ENCODE measurements around the gene TNP1.

DNA sequence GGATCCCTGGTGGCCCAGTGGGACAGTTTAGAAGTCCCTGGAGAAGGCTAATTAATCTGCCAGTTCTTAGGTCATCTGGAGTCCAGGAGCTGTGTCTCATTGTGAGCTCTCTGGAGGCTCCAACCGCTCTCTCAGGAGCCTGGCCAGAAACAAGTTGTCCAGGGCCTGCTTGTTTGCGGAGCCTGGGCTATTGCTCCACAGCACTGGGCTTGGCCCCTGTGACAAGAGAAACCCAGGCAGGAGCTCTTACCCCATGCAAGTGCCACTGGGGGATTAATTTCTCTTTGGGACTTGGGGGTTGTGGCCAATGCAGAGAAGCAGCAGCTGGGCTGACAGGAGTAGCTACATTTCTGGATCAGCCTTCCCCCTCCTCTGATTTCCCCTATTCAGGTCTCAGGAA lies 24.5 kb upstream of the TNP1 start:
- TF ChIP-seq, protein P1, sequence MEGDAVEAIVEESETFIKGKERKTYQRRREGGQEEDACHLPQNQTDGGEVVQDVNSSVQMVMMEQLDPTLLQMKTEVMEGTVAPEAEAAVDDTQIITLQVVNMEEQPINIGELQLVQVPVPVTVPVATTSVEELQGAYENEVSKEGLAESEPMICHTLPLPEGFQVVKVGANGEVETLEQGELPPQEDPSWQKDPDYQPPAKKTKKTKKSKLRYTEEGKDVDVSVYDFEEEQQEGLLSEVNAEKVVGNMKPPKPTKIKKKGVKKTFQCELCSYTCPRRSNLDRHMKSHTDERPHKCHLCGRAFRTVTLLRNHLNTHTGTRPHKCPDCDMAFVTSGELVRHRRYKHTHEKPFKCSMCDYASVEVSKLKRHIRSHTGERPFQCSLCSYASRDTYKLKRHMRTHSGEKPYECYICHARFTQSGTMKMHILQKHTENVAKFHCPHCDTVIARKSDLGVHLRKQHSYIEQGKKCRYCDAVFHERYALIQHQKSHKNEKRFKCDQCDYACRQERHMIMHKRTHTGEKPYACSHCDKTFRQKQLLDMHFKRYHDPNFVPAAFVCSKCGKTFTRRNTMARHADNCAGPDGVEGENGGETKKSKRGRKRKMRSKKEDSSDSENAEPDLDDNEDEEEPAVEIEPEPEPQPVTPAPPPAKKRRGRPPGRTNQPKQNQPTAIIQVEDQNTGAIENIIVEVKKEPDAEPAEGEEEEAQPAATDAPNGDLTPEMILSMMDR (IDR thresholded peaks at IDR 0.05): no peak
- TF ChIP-seq POLR2A (IDR thresholded peaks at IDR 0.05): no peak
- TF ChIP-seq POLR2AphosphoS5 (IDR thresholded peaks at IDR 0.05): no peak
- TF ChIP-seq EP300 (IDR thresholded peaks at IDR 0.05; ENCODE audit: low read depth): no peak
